A549 (cell line): ENCODE data around the gene ANKRD63.

Source experiments
- CTCF ChIP-seq: fragments of >200 bp; sonication (Bioruptor Twin); formaldehyde crosslinking; IDR thresholded peaks from 3 replicates; pipeline ENCODE4 v1.5.1; 2016
- EP300 ChIP-seq, 2 experiments: fragments of >200 bp; sonication (Bioruptor Twin); formaldehyde crosslinking; IDR thresholded peaks; 2 replicates in 1 of 2; 3 replicates in 1 of 2; pipeline ENCODE4 v1.6.1; 2016 to 2017
- MAFK ChIP-seq: fragments of 450-650 bp; IDR thresholded peaks from 2 replicates; pipeline ENCODE4 v1.6.1; 2014; ENCODE audit not compliant: partially characterized antibody
- RAD21 ChIP-seq, 2 experiments: fragments of >200 bp in 1 of 2; sonication (Bioruptor Twin) in 1 of 2; formaldehyde crosslinking in 1 of 2; IDR thresholded peaks in 1 of 2; conservative IDR thresholded peaks in 1 of 2; 2 replicates in 1 of 2; 3 replicates in 1 of 2; pipeline ENCODE4 v1.6.1; 2012 to 2018; ENCODE audit warnings: inconsistent platforms in 1 of 2

- TF ChIP-seq MAFK (no peak), CTCF (no peak), RAD21 (conservative IDR thresholded peaks at IDR 0.05 in 1 of 2, IDR thresholded peaks at IDR 0.05 in 1 of 2) (no peak), EP300 (IDR thresholded peaks at IDR 0.05) (no peak)
Observed at GRCh38 chr15:40310993-40311392, 28.1 kb upstream of the ANKRD63 start.
